Retinal pigment epithelial cell (primary cell): Measurements from ENCODE around the gene DEFB114.
"Not testable (repeated sequence)": the region's sequence is repeated elsewhere in the genome, so short reads cannot be mapped to it uniquely, and the experiment has no call there.

ENCODE experiments used
- DNase-seq: peaks from one replicate; pipeline ENCODE4 v3.0.0-alpha.2; 2010; ENCODE audit warnings: low read depth
- H3K4me3 ChIP-seq: 2 replicates; pipeline ENCODE4 v1.5.1; 2011; ENCODE audit warnings: mild to moderate bottlenecking, low read length, control low read depth, moderate library complexity
- TF ChIP-seq, protein P1 (sequence below): conservative IDR thresholded peaks from 2 replicates; pipeline ENCODE4 v1.5.1; 2011; ENCODE audit warnings: low read depth, low read length, control low read depth, inconsistent platforms

The DEFB114 gene

DNA sequence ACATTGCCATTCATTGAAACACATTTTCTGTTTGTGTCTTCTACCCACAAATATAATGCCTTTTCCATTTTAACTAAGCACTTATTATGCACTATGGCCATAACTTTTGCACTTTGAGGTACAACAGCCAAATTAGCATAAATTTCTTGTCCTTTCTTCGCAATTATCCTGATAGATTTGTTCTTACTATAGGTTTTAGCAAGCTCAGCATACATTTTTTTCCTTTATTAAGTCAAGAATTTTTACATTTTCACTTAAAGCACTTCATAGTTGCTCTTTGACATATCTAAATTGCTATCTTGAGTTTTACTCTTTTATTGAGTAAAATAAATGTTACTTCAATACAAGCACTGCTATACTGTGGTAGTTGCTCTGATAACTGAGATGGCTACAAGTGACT is 5.8 kb downstream of the DEFB114 start:
- TF ChIP-seq, protein P1, sequence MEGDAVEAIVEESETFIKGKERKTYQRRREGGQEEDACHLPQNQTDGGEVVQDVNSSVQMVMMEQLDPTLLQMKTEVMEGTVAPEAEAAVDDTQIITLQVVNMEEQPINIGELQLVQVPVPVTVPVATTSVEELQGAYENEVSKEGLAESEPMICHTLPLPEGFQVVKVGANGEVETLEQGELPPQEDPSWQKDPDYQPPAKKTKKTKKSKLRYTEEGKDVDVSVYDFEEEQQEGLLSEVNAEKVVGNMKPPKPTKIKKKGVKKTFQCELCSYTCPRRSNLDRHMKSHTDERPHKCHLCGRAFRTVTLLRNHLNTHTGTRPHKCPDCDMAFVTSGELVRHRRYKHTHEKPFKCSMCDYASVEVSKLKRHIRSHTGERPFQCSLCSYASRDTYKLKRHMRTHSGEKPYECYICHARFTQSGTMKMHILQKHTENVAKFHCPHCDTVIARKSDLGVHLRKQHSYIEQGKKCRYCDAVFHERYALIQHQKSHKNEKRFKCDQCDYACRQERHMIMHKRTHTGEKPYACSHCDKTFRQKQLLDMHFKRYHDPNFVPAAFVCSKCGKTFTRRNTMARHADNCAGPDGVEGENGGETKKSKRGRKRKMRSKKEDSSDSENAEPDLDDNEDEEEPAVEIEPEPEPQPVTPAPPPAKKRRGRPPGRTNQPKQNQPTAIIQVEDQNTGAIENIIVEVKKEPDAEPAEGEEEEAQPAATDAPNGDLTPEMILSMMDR, result no peak
- H3K4me3 ChIP-seq, result no peak overlapping the region
- no peak for DNase-seq

DNA sequence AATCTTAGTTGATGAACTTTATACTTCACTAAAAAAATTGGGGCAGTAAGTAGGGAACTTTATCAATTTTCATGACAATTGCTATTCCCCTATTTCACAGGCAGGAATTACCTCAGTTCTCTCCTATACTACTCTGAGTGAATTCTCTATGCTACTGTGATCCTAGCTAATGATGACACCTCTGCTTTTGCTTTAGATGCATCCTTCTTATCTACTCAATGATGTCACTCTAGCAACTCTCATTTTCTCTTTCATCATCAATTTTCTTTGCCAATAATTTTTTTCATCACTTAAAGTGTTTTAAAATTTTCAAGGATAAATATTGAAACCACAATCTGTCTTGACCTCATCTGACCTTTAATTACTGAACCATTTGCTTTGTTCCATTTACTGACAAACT is 8.1 kb downstream of the DEFB114 start:
- TF ChIP-seq, protein P1, result no peak
- no peak overlapping the region for H3K4me3 ChIP-seq
- DNase-seq, result no peak

DNA sequence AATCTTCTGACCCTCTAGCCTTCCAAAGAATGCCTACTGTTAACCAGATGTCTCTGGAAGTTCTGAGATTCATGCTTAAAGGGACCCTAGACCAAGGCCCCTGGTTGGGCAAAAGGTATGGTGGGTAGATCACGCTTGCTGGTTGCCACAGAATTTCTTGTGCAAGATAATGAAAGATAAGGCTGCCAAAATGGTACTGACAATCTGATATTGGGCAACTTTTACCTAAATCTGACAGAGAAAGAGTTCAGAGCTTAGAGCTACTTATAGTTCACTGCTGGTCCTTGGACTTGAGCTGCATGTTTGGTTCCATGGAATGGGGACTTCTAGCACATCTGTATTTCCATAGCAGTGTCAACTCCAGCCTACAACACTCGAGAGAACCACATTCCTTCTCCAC is 12.0 kb downstream of the DEFB114 start:
- TF ChIP-seq, protein P1, result no peak
- DNase-seq, result no peak
- no peak overlapping the region for H3K4me3 ChIP-seq

DNA sequence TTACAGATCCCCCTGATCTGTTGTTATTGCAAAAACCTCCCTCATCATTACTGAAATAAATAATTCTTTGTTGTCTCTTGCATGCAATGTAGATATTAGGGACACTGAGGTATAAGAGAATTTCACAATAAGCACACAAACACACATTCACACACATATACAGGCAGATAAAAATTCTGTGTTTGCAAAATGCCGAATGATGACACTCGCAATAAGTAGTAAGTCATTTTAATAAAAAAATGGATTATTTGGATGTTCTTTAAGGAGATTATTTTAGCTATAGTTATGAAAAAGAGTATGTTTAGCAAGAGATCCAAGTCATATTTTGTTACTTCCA is 13.6 kb downstream of the DEFB114 start:
- no peak for DNase-seq
- TF ChIP-seq, protein P1, result no peak
- no peak overlapping the region for H3K4me3 ChIP-seq

DNA sequence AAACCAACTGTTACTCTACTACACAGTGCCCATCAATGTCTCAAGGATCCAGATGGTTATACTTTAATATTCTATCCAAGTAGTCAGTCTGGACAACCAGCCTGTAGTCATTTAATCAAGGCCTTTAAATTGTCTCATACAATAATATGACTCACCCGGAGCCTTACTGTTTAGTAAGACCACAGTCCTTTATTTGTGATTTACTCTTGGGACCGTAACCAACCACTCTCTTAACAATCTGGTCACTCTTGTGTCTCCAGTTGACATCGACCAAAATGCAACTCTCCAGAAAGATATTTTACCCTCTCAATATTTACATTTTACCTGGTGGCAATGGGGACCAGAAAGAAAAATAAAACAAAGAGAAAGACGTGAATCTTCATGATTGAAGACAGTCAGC is 14.9 kb downstream of the DEFB114 start:
- DNase-seq, result no peak
- H3K4me3 ChIP-seq, result no peak overlapping the region
- TF ChIP-seq, protein P1, result no peak

DNA sequence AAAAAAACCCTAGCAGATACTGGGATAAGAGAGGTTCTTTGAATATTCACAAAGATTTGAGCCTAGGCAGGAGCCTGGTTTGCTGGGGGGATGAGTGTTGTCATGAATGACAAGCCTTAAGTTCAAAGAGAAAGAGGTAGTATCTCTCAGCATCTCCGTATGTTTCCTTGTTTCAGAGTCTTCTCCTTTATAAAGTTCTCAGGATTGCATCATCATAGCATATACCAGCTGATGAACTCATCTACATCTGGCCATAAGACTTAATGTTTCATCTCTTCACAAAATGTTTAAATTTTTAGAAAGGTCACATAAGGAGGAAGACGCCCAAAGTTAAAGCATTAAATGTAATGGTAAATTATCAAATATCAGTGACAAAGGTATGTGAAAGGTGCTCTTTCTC is 17.1 kb downstream of the DEFB114 start:
- TF ChIP-seq, protein P1, result no peak
- no peak overlapping the region for H3K4me3 ChIP-seq
- no peak for DNase-seq

DNA sequence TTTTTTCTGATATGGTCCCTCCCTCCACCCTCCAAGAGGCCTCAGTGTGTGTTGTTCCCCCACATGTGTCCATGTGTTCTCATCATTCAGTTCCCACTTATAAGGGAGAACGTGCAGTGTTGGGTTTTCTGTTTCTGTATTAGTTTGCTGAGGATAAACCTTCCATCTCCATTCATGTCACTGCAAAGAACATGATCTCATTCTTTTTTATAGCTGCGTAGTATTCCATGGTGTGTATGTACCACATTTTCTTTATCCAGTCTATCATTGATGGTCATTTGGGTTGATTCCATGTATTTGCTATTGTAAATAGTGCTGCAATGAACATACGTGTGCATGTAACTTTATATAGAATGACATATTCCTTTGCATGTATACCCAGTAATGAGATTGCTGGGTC is 19.9 kb downstream of the DEFB114 start:
- H3K4me3 ChIP-seq, DNase-seq: not testable (repeated sequence)

DNA sequence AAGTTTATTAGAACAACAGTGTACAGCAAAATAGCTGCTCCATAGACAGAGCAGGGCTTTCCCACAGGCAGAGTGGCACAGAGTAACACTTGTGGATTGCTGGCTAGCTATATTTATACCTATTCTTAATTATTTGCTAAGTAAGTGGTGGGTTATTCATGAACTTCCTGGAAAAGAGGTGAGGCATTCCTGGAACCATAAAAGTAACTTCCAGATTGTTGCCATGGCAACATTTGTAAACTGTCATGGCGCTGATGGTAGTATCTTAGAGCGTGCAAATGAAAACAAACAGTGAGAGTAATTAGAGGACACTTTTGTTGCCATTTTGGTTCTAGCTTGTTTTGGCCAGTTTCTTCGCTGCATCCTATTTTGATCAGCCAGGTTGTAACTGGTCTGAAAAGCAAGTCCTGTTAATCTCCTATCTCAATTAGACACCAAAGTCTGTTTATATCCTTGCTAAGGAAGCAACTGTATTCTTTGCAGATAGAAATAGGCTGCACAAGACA is 23.9 kb downstream of the DEFB114 start:
- no peak for DNase-seq
- H3K4me3 ChIP-seq, result no peak overlapping the region
- TF ChIP-seq, protein P1, result no peak
